Type B pancreatic cell (in vitro differentiated cells): ENCODE measurements around the gene UBE2G2. TPM values are rescaled to one million over a fixed set of nuclear protein-coding genes. Genes with fewer than 3 reads are reported as not detected.

Experiments
- DNase-seq: peaks from one replicate; pipeline ENCODE4 v3.0.0; 2021; ENCODE audit warnings: mixed read lengths; ENCODE audit not compliant: unreplicated experiment; ENCODE audit errors: extremely low spot score
- H3K27ac Mint-ChIP-seq: 2 replicates; pipeline ENCODE4 v1.8.0; 2021; ENCODE audit warnings: mild to moderate bottlenecking, mixed read lengths
- H3K27me3 Mint-ChIP-seq: 2 replicates; pipeline ENCODE4 v1.8.0; 2021; ENCODE audit warnings: mixed read lengths
- H3K36me3 Mint-ChIP-seq: 2 replicates; pipeline ENCODE4 v1.8.0; 2021; ENCODE audit warnings: mixed read lengths
- H3K4me1 Mint-ChIP-seq: one replicate; pipeline ENCODE4 v1.8.0; 2021; ENCODE audit warnings: mixed read lengths; ENCODE audit not compliant: unreplicated experiment
- H3K4me3 Mint-ChIP-seq: 2 replicates; pipeline ENCODE4 v1.8.0; 2021; ENCODE audit warnings: mild to moderate bottlenecking, mixed read lengths
- H3K9me3 Mint-ChIP-seq: 2 replicates; pipeline ENCODE4 v1.8.0; 2021; ENCODE audit warnings: mixed read lengths
- CTCF ChIP-seq: fragments of 200-600 bp; sonication (generic); conservative IDR thresholded peaks from 2 replicates; pipeline ENCODE4 v1.5.0; 2021; ENCODE audit warnings: antibody characterized with exemption, mild to moderate bottlenecking
- total RNA-seq: library from RNA; stranded (reverse); gene quantifications from 2 replicates; pipeline ENCODE4 v1.2.1, GENCODE V29; 2021; ENCODE audit warnings: low replicate concordance

The UBE2G2 gene
- total RNA-seq, 1 donor from 2014 or later = 92.4 TPM

- Mint-ChIP-seq H3K27ac (peak overlapping the region; percentile 83), H3K36me3 (no peaks in the 10 kb centered on the region), H3K4me3 (peak overlapping the region; percentile 74), H3K27me3 (peaks cover 43% of the 10 kb centered on the region), H3K9me3 (no peaks in the 10 kb centered on the region), H3K4me1 (peaks cover 10% of the 10 kb centered on the region)
- no peak for TF ChIP-seq CTCF
- peak; percentile 68 for DNase-seq
Measured at GRCh38 chr21:44723177-44724131, 78.2 kb downstream of the UBE2G2 start.

- Mint-ChIP-seq H3K27me3 (peaks cover 46% of the 10 kb centered on the region), H3K27ac (peak overlapping the region; percentile 83), H3K9me3 (no peaks in the 10 kb centered on the region), H3K36me3 (no peaks in the 10 kb centered on the region), H3K4me1 (peaks cover 10% of the 10 kb centered on the region), H3K4me3 (peak overlapping the region; percentile 74)
- no peak for TF ChIP-seq CTCF
- DNase-seq = peak; percentile 54
Measured at GRCh38 chr21:44722731-44723130, 78.9 kb downstream of the UBE2G2 start.

DNA sequence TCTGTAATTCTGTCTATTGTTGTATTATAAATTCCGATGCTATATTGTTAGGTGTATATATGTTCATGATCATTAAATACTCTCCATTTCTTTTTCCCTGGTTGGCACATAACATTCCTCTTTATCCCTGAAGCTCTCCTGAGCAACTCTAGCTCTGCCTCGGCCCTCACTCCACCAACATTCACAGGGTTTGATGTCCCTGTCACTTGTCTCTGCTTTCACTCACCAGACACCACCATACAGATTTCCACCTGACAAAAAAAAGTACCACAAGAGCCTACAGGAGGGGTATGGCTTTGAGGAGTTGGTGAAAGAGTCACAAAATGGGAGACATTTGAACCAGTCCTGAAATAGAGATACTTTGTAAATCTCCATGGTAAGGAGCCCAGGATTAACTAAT, 81.5 kb downstream of the UBE2G2 start:
- Mint-ChIP-seq H3K4me3 (no peak overlapping the region), H3K36me3 (no peaks in the 10 kb centered on the region), H3K9me3 (no peaks in the 10 kb centered on the region), H3K27ac (no peak overlapping the region), H3K4me1 (peaks cover 10% of the 10 kb centered on the region), H3K27me3 (peaks cover 54% of the 10 kb centered on the region)
- DNase-seq = peak; percentile 4
- TF ChIP-seq CTCF = no peak

Other genes starting within 250 kb of the UBE2G2 start
- gene KRTAP10-3, start 243.0 kb downstream of the UBE2G2 start, total RNA-seq = not detected in 2 replicates
- not detected in 2 replicates for gene KRTAP10-4, start 228.1 kb downstream of the UBE2G2 start, total RNA-seq
- not detected in 2 replicates for gene KRTAP10-5, start 221.2 kb downstream of the UBE2G2 start, total RNA-seq
- gene KRTAP10-6, start 209.3 kb downstream of the UBE2G2 start, total RNA-seq = not detected in 2 replicates
- not detected in 2 replicates for gene KRTAP10-7, start 201.2 kb downstream of the UBE2G2 start, total RNA-seq
- gene KRTAP10-8, start 189.7 kb downstream of the UBE2G2 start, total RNA-seq = not detected in 2 replicates
- not detected in 2 replicates for gene KRTAP10-9, start 174.7 kb downstream of the UBE2G2 start, total RNA-seq
- not detected in 2 replicates for gene KRTAP10-10, start 164.5 kb downstream of the UBE2G2 start, total RNA-seq
- not detected in 2 replicates for gene KRTAP10-11, start 155.4 kb downstream of the UBE2G2 start, total RNA-seq
- gene KRTAP12-4, start 147.2 kb downstream of the UBE2G2 start, total RNA-seq = not detected in 2 replicates
- not detected in 2 replicates for gene KRTAP12-3, start 143.9 kb downstream of the UBE2G2 start, total RNA-seq
- not detected in 2 replicates for gene KRTAP12-2, start 134.9 kb downstream of the UBE2G2 start, total RNA-seq
- not detected in 2 replicates for gene KRTAP12-1, start 119.7 kb downstream of the UBE2G2 start, total RNA-seq
- not detected in 2 replicates for gene KRTAP10-12, start 104.6 kb downstream of the UBE2G2 start, total RNA-seq
- gene TSPEAR, start 90.2 kb downstream of the UBE2G2 start, total RNA-seq = 0.34 and 0.59 TPM in 2 replicates
- 61.0 and 81.2 TPM in 2 replicates for gene SUMO3, start 16.2 kb upstream of the UBE2G2 start, total RNA-seq
- 168 and 195 TPM in 2 replicates for gene PTTG1IP, start 71.9 kb upstream of the UBE2G2 start, total RNA-seq
- 0.36 and 0.80 TPM in 2 replicates for gene ITGB2, start 119.1 kb upstream of the UBE2G2 start, total RNA-seq
- 25.6 and 33.3 TPM in 2 replicates for gene SLX9, start 138.2 kb upstream of the UBE2G2 start, total RNA-seq